Fibroblast of villous mesenchyme (primary cell): ENCODE results near the gene SMOC1. TPM values are rescaled to one million over a fixed set of nuclear protein-coding genes. Genes with fewer than 3 reads are reported as not detected.

Experiments used
- DNase-seq: peaks from one replicate; pipeline ENCODE4 v3.0.0-alpha.2; 2010; ENCODE audit warnings: low read depth
- H3K4me3 ChIP-seq: 2 replicates; pipeline ENCODE4 v1.5.1; 2011; ENCODE audit warnings: low read depth, mild to moderate bottlenecking, low read length
- total RNA-seq: library from RNA; depleted of rRNA; stranded (reverse); fragments of >200 nt; gene quantifications from 2 replicates; pipeline ENCODE4 v1.2.3, GENCODE V29; 2012
- TF ChIP-seq, protein P1 (sequence below): IDR thresholded peaks from 2 replicates; pipeline ENCODE4 v1.5.1; 2012; ENCODE audit warnings: low read depth, mild to moderate bottlenecking, low read length; ENCODE audit not compliant: insufficient read depth

Gene SMOC1
- total RNA-seq, 1 donor: not detected

DNA sequence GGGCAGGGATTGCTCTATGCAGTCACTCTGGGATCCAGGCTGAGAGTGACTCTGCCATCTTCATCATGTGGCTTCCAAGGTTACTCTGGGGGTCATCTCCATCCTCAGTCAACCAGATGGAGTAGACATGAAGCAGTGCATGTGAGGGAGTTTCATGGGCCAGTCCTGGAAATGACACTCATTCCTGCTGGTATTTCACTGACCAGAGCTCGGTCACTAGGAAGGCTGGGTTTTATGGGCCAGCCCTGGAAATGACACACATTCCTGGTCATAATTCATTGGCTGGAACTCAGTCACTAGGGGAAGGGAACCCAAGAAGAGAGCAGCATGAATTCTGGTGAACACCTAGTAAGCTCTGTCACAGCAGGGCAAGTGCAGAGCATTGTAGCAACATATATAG, 144.7 kb downstream of the SMOC1 start:
- TF ChIP-seq, protein P1, sequence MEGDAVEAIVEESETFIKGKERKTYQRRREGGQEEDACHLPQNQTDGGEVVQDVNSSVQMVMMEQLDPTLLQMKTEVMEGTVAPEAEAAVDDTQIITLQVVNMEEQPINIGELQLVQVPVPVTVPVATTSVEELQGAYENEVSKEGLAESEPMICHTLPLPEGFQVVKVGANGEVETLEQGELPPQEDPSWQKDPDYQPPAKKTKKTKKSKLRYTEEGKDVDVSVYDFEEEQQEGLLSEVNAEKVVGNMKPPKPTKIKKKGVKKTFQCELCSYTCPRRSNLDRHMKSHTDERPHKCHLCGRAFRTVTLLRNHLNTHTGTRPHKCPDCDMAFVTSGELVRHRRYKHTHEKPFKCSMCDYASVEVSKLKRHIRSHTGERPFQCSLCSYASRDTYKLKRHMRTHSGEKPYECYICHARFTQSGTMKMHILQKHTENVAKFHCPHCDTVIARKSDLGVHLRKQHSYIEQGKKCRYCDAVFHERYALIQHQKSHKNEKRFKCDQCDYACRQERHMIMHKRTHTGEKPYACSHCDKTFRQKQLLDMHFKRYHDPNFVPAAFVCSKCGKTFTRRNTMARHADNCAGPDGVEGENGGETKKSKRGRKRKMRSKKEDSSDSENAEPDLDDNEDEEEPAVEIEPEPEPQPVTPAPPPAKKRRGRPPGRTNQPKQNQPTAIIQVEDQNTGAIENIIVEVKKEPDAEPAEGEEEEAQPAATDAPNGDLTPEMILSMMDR: no peak
- no peak overlapping the region for H3K4me3 ChIP-seq
- DNase-seq: no peak

DNA sequence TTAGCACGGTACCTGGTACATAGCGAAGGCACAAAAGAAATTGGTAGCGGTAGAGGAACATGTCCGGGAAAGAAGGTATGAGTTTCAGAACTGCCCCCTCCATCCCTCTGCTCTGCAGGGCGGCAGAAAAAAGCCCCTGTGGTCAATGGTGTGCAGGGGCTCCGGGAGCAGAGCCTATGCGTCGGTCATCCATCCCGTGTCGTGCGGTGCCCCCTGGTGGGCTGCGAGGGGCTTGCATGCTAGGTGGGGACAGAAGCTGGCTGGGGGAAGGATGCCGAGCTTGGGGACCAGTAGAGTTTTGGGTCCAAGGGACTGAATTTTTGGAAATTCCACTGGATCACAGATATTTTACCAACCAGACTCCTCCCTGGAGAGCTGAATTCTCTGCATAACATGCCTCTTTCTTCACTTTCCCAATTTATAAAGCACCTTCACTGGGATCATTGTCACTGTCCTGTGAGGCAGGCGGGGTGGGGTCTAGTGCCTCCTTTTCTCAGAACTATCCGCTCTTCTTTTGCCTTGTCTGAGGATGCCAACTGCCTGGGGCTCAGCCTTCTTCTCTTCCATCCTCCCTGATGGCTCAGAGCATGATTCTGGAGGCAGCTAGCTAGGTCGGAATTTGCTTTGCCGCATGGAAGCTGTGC, 148.7 kb downstream of the SMOC1 start:
- TF ChIP-seq, protein P1: peak; percentile 84
- no peak overlapping the region for H3K4me3 ChIP-seq
- DNase-seq: peak; percentile 33

DNA sequence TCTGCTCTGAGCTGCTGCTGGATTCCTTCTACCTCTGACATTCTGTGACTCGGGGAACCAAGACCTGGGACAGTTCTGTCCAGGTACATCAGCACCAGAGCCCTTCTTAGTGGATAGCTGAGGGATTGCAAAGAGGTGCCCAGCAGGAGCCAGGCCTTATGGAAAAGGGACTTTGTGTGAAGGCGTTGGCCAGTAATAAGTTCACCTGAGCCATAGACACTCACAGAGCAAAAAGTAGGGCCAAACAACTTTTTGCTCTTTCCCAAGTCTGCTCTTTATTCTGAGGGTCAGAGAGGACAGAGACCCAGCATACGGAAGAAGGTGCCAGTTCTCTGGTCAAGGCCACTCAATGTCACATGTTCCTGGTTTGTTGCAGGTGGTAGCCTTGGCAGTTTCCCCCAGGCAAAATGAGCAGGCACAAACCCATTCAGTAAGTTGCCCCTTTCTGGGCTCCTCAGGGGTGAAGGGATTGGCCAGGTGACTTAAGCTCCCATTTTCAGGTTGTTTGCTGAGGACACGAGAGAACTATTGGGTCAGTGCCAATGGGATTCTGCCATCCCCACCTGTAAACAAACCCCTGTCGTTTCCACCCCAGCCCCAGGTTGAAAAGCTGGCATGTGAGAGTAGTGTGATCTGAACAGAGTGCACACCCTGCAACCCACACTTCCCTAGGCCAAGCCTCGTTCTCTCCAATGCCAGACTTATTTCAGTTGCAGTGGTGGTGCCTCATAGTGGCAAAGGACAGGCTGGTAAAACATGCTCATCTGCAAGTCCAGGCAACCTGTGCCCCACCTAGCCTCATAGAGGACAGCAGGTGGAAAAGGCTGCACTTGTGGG, 150.3 kb downstream of the SMOC1 start:
- no peak overlapping the region for H3K4me3 ChIP-seq
- TF ChIP-seq, protein P1: no peak
- DNase-seq: no peak

DNA sequence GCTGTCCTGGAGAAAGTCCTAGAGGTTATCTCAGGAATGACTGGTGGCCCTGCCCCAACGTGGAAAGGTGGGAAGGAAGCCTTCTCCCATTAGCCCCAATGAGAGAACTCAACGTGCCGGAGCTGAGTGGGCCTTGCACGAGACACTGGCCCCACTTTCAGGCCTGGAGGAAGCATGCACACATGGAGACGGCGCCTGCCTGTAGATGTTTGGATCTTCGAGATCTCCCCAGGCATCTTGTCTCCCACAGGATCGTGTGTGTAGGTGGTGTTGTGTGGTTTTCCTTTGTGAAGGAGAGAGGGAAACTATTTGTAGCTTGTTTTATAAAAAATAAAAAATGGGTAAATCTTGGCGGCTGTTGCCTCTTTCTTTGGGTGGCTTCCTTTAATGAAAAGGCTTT, 152.8 kb downstream of the SMOC1 start:
- TF ChIP-seq, protein P1: no peak
- DNase-seq: no peak
- H3K4me3 ChIP-seq: no peak overlapping the region

DNA sequence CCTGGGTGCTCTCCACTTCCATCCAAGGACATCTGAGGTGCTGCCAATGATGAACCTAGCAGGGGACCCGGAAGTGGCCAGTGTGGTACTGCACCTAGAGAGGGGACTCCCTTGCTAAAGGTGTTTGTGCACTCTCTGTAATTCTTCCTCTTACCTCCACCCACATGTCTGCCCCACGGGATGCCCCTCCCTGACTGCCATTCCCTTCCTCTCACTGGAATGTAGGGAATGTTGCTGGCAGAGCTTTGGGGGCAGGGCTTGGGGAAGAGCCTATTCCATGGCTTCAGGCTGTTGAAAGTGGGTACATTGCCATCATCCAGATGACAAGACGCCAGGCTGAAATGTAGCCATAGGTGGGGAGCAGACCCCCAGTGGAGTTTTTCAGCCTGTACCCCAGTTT, 153.2 kb downstream of the SMOC1 start:
- TF ChIP-seq, protein P1: no peak
- no peak overlapping the region for H3K4me3 ChIP-seq
- no peak for DNase-seq

DNA sequence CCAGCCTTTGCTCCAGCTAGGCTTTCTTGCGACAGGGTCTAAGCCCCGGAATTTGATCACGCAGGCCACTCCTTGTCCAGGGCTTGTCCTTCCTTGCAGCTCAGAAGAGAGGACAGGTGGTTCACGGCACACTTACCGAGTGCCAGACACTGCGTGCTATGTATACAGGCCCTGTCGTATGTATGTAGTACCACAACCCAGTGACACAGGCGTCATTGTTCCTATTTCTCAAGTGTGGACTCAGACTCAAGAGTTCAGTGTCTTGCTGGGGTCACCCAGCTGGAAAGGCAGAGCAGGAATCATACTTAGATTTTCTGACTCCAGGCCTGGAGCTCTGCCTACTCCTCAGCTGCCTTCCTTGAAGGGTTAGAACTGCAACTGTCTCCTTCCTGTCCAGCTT, 153.9 kb downstream of the SMOC1 start:
- no peak overlapping the region for H3K4me3 ChIP-seq
- no peak for DNase-seq
- TF ChIP-seq, protein P1: no peak
